Measurements from ENCODE around the gene NR1D2. TPM values are rescaled to one million over a fixed set of nuclear protein-coding genes. Genes with fewer than 3 reads are reported as not detected.
"Not testable (repeated sequence)": the region's sequence is repeated elsewhere in the genome, so short reads cannot be mapped to it uniquely, and the experiment has no call there.

The NR1D2 gene
- total RNA-seq, 4 donors from 2014 or later = 36.9 to 52.1 (median 41.5) TPM

GRCh38 chr3:24005669-24006068 lies 60.6 kb downstream of the NR1D2 start:
- no peaks in the 10 kb centered on the region for H3K4me1 ChIP-seq
- no peak for ATAC-seq
- TF ChIP-seq CTCF (IDR thresholded peaks at IDR 0.05) = no peak
- TF ChIP-seq EP300 (IDR thresholded peaks at IDR 0.05) = no peak
- TF ChIP-seq POLR2A (IDR thresholded peaks at IDR 0.05) = no peak
- TF ChIP-seq POLR2AphosphoS5 (IDR thresholded peaks at IDR 0.05) = no peak
- no peaks in the 10 kb centered on the region for H3K9me3 ChIP-seq
- H3K4me3 ChIP-seq = no peak overlapping the region
- no peak overlapping the region for H3K27ac ChIP-seq
- 90 to 96% methylated on average over 2 to 8 of the region's 8 CpGs for WGBS, 2 donors (ENCODE audit: low coverage in 1 of 2)
- H3K27me3 ChIP-seq = no peaks in the 10 kb centered on the region
- no peaks in the 10 kb centered on the region for H3K36me3 ChIP-seq

- H3K9me3 ChIP-seq, H3K27me3 ChIP-seq, H3K4me3 ChIP-seq, H3K27ac ChIP-seq, H3K4me1 ChIP-seq, ATAC-seq, H3K36me3 ChIP-seq: not testable (repeated sequence)
- WGBS, 2 donors (ENCODE audit: low coverage in 1 of 2) = 80 to 86% methylated on average over 2 to 7 of the region's 8 CpGs
Observed at GRCh38 chr3:24010834-24011233, 65.7 kb downstream of the NR1D2 start.

GRCh38 chr3:24012589-24013269 lies 67.6 kb downstream of the NR1D2 start:
- 70 to 71% methylated on average over 2 of the region's 2 CpGs for WGBS, 2 donors (ENCODE audit: low coverage in 1 of 2)
- no peak for TF ChIP-seq POLR2A (IDR thresholded peaks at IDR 0.05)
- no peak for TF ChIP-seq CTCF (IDR thresholded peaks at IDR 0.05)
- no peak for TF ChIP-seq EP300 (IDR thresholded peaks at IDR 0.05)
- TF ChIP-seq POLR2AphosphoS5 (IDR thresholded peaks at IDR 0.05) = no peak
- H3K9me3 ChIP-seq = no peaks in the 10 kb centered on the region
- H3K36me3 ChIP-seq = no peaks in the 10 kb centered on the region
- H3K4me1 ChIP-seq = peaks cover 0 to 6% (median 0%) of the 10 kb centered on the region in 3 donors
- no peak for ATAC-seq
- H3K27me3 ChIP-seq = no peaks in the 10 kb centered on the region
- no peak overlapping the region for H3K4me3 ChIP-seq
- H3K27ac ChIP-seq = no peak overlapping the region

- no peaks in the 10 kb centered on the region for H3K36me3 ChIP-seq
- peaks cover 0 to 6% (median 0%) of the 10 kb centered on the region in 3 donors for H3K4me1 ChIP-seq
- H3K27me3 ChIP-seq = no peaks in the 10 kb centered on the region
- H3K27ac ChIP-seq = no peak overlapping the region
- no peak for ATAC-seq
- no peak overlapping the region for H3K4me3 ChIP-seq
- H3K9me3 ChIP-seq = no peaks in the 10 kb centered on the region
- no peak for TF ChIP-seq POLR2A (IDR thresholded peaks at IDR 0.05)
- TF ChIP-seq POLR2AphosphoS5 (IDR thresholded peaks at IDR 0.05) = no peak
Observed at GRCh38 chr3:24017305-24017704, 72.2 kb downstream of the NR1D2 start.

GRCh38 chr3:24018784-24019570 lies 73.9 kb downstream of the NR1D2 start:
- WGBS, 2 donors (ENCODE audit: low coverage in 1 of 2) = 72 to 90% methylated on average over 2 to 6 of the region's 26 CpGs
- Histone ChIP-seq H3K36me3 (no peaks in the 10 kb centered on the region), H3K4me3 (no peak overlapping the region), H3K9me3 (no peaks in the 10 kb centered on the region), H3K4me1 (peaks cover 0 to 6% (median 0%) of the 10 kb centered on the region in 3 donors), H3K27me3 (no peaks in the 10 kb centered on the region), H3K27ac (no peak overlapping the region)
- ATAC-seq = no peak
- TF ChIP-seq EP300 (IDR thresholded peaks at IDR 0.05) = no peak
- TF ChIP-seq POLR2AphosphoS5 (IDR thresholded peaks at IDR 0.05) = no peak
- no peak for TF ChIP-seq CTCF (IDR thresholded peaks at IDR 0.05)
- no peak for TF ChIP-seq POLR2A (IDR thresholded peaks at IDR 0.05)

GRCh38 chr3:24019585-24019984 lies 74.5 kb downstream of the NR1D2 start:
- peaks cover 0 to 6% (median 0%) of the 10 kb centered on the region in 3 donors for H3K4me1 ChIP-seq
- H3K4me3 ChIP-seq = no peak overlapping the region
- no peak for TF ChIP-seq EP300 (IDR thresholded peaks at IDR 0.05)
- no peak for TF ChIP-seq POLR2A (IDR thresholded peaks at IDR 0.05)
- TF ChIP-seq CTCF (IDR thresholded peaks at IDR 0.05) = no peak
- no peak for TF ChIP-seq POLR2AphosphoS5 (IDR thresholded peaks at IDR 0.05)
- no peaks in the 10 kb centered on the region for H3K36me3 ChIP-seq
- no peaks in the 10 kb centered on the region for H3K27me3 ChIP-seq
- no peak for ATAC-seq
- WGBS, 2 donors (ENCODE audit: low coverage in 1 of 2) = 50% methylated on average over 3 of the region's 4 CpGs; no CpG with 5 or more reads in 1 of the 2 donors
- no peak overlapping the region for H3K27ac ChIP-seq
- H3K9me3 ChIP-seq = no peaks in the 10 kb centered on the region

Data from gastroesophageal sphincter (tissue), 4 donors.